Breast epithelium (tissue), 3 donors: ENCODE data around the gene CYP2A6.

Source experiments
- CTCF ChIP-seq, 3 donors: fragments of 450-650 bp; IDR thresholded peaks; one replicate each; pipeline ENCODE4 v1.5.1; 2016 to 2017; ENCODE audit warnings: antibody characterized with exemption in 3 of 3, mild to moderate bottlenecking in 3 of 3, moderate library complexity in 3 of 3
- POLR2A ChIP-seq: fragments of 450-650 bp; IDR thresholded peaks from one replicate; pipeline ENCODE4 v1.6.1; 2016; ENCODE audit warnings: antibody characterized with exemption, mild to moderate bottlenecking, moderate library complexity
- POLR2AphosphoS5 ChIP-seq, 3 donors: sonication (generic); formaldehyde crosslinking; IDR thresholded peaks; one replicate each; pipeline ENCODE4 v1.6.1; 2017; ENCODE audit warnings: antibody characterized with exemption in 3 of 3

GRCh38 chr19:40858109-40858508, 7.9 kb upstream of the CYP2A6 start:
- TF ChIP-seq CTCF (IDR thresholded peaks at IDR 0.05) (no peak), POLR2A (no peak), POLR2AphosphoS5 (IDR thresholded peaks at IDR 0.05) (no peak)
